ENCODE measurements around the gene GNLY. TPM values are rescaled to one million over a fixed set of nuclear protein-coding genes. Genes with fewer than 3 reads are reported as not detected.

GNLY gene
- total RNA-seq, 1 experiment from 2014 or later, result not detected

GRCh38 chr2:85698184-85698879 lies 4.2 kb downstream of the GNLY start:
- H3K36me3 ChIP-seq (ENCODE audit: insufficient read depth, low read length), result no peaks in the 10 kb centered on the region
- H3K4me3 ChIP-seq (ENCODE audit: low read length), result no peak overlapping the region
- no peak overlapping the region for H2AFZ ChIP-seq (ENCODE audit: low read length)
- no peaks in the 10 kb centered on the region for H4K20me1 ChIP-seq (ENCODE audit: insufficient read depth, low read depth, low read length)
- DNase-seq, result no peak
- no peaks in the 10 kb centered on the region for H3K9me2 ChIP-seq (replicated peaks; ENCODE audit: insufficient read depth, low read length)
- H3K9me3 ChIP-seq (ENCODE audit: low read length), result no peaks in the 10 kb centered on the region
- no peaks in the 10 kb centered on the region for H3K4me1 ChIP-seq (ENCODE audit: low read length)
- H3K79me2 ChIP-seq (ENCODE audit: low read length), result no peaks in the 10 kb centered on the region
- no peak overlapping the region for H3K4me2 ChIP-seq (ENCODE audit: low read depth, low read length, poor library complexity, severe bottlenecking)
- H3K27ac ChIP-seq (ENCODE audit: low read length), result no peak overlapping the region
- no peak overlapping the region for H3K9ac ChIP-seq (ENCODE audit: low read length)
- no peaks in the 10 kb centered on the region for H3K27me3 ChIP-seq (ENCODE audit: low read length)

GRCh38 chr2:85698880-85699254 lies 4.7 kb downstream of the GNLY start:
- Histone ChIP-seq H3K4me2 (ENCODE audit: low read depth, low read length, poor library complexity, severe bottlenecking) (no peak overlapping the region), H4K20me1 (ENCODE audit: insufficient read depth, low read depth, low read length) (no peaks in the 10 kb centered on the region), H3K9ac (ENCODE audit: low read length) (no peak overlapping the region), H2AFZ (ENCODE audit: low read length) (no peak overlapping the region), H3K79me2 (ENCODE audit: low read length) (no peaks in the 10 kb centered on the region), H3K4me3 (ENCODE audit: low read length) (no peak overlapping the region), H3K4me1 (ENCODE audit: low read length) (no peaks in the 10 kb centered on the region), H3K36me3 (ENCODE audit: insufficient read depth, low read length) (no peaks in the 10 kb centered on the region), H3K9me3 (ENCODE audit: low read length) (no peaks in the 10 kb centered on the region), H3K27ac (ENCODE audit: low read length) (no peak overlapping the region), H3K27me3 (ENCODE audit: low read length) (no peaks in the 10 kb centered on the region), H3K9me2 (replicated peaks; ENCODE audit: insufficient read depth, low read length) (no peaks in the 10 kb centered on the region)
- DNase-seq, result no peak

- no peaks in the 10 kb centered on the region for H3K27me3 ChIP-seq (ENCODE audit: low read length)
- no peaks in the 10 kb centered on the region for H3K9me2 ChIP-seq (replicated peaks; ENCODE audit: insufficient read depth, low read length)
- no peak overlapping the region for H3K4me3 ChIP-seq (ENCODE audit: low read length)
- no peak overlapping the region for H3K27ac ChIP-seq (ENCODE audit: low read length)
- no peak overlapping the region for H3K9ac ChIP-seq (ENCODE audit: low read length)
- no peak for DNase-seq
- no peaks in the 10 kb centered on the region for H3K36me3 ChIP-seq (ENCODE audit: insufficient read depth, low read length)
- H3K4me1 ChIP-seq (ENCODE audit: low read length), result peaks cover under 1% of the 10 kb centered on the region; the same call in 1 of the 2 replicates
- no peak overlapping the region for H2AFZ ChIP-seq (ENCODE audit: low read length)
- no peak overlapping the region for H3K4me2 ChIP-seq (ENCODE audit: low read depth, low read length, poor library complexity, severe bottlenecking)
- H3K9me3 ChIP-seq (ENCODE audit: low read length), result no peaks in the 10 kb centered on the region
- H3K79me2 ChIP-seq (ENCODE audit: low read length), result no peaks in the 10 kb centered on the region
- H4K20me1 ChIP-seq (ENCODE audit: insufficient read depth, low read depth, low read length), result no peaks in the 10 kb centered on the region
Measured at GRCh38 chr2:85699325-85699724, 5.2 kb downstream of the GNLY start.

GRCh38 chr2:85702172-85702571 lies 8.0 kb downstream of the GNLY start:
- no peak for DNase-seq
- H3K27ac ChIP-seq (ENCODE audit: low read length), result no peak overlapping the region
- H4K20me1 ChIP-seq (ENCODE audit: insufficient read depth, low read depth, low read length), result no peaks in the 10 kb centered on the region
- no peak overlapping the region for H2AFZ ChIP-seq (ENCODE audit: low read length)
- H3K4me2 ChIP-seq (ENCODE audit: low read depth, low read length, poor library complexity, severe bottlenecking), result no peak overlapping the region
- H3K79me2 ChIP-seq (ENCODE audit: low read length), result no peaks in the 10 kb centered on the region
- H3K9me3 ChIP-seq (ENCODE audit: low read length), result no peaks in the 10 kb centered on the region
- H3K9ac ChIP-seq (ENCODE audit: low read length), result no peak overlapping the region
- H3K4me1 ChIP-seq (ENCODE audit: low read length), result peaks cover 11% of the 10 kb centered on the region
- H3K9me2 ChIP-seq (replicated peaks; ENCODE audit: insufficient read depth, low read length), result no peaks in the 10 kb centered on the region
- H3K36me3 ChIP-seq (ENCODE audit: insufficient read depth, low read length), result no peaks in the 10 kb centered on the region
- H3K27me3 ChIP-seq (ENCODE audit: low read length), result no peaks in the 10 kb centered on the region
- H3K4me3 ChIP-seq (ENCODE audit: low read length), result no peak overlapping the region

DNA sequence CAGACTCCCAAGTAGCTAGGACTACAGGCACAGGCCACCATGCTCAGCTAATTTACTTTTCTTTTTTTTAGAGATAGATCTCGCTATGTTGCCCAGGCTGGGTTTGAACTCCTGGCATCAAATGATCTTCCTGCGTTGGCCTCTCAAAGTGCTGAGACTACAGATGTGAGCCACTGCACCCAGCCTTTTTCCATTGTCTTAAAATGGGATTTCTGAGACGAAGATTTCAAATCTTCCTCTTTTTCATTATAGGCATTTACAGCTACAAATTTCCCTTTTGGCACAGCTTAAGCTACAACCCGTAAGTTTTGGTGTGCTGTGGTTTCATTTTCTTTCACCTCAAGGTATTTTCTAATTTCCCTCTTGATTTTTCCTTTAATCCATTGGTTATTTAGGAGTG lies 8.6 kb downstream of the GNLY start:
- no peaks in the 10 kb centered on the region for H4K20me1 ChIP-seq (ENCODE audit: insufficient read depth, low read depth, low read length)
- no peak overlapping the region for H3K27ac ChIP-seq (ENCODE audit: low read length)
- H3K27me3 ChIP-seq (ENCODE audit: low read length), result no peaks in the 10 kb centered on the region
- H3K9me2 ChIP-seq (replicated peaks; ENCODE audit: insufficient read depth, low read length), result no peaks in the 10 kb centered on the region
- peaks cover 11% of the 10 kb centered on the region for H3K4me1 ChIP-seq (ENCODE audit: low read length)
- no peak overlapping the region for H3K4me3 ChIP-seq (ENCODE audit: low read length)
- no peaks in the 10 kb centered on the region for H3K36me3 ChIP-seq (ENCODE audit: insufficient read depth, low read length)
- no peaks in the 10 kb centered on the region for H3K9me3 ChIP-seq (ENCODE audit: low read length)
- no peak for DNase-seq
- H2AFZ ChIP-seq (ENCODE audit: low read length), result no peak overlapping the region
- no peaks in the 10 kb centered on the region for H3K79me2 ChIP-seq (ENCODE audit: low read length)
- no peak overlapping the region for H3K4me2 ChIP-seq (ENCODE audit: low read depth, low read length, poor library complexity, severe bottlenecking)
- no peak overlapping the region for H3K9ac ChIP-seq (ENCODE audit: low read length)

- no peak for DNase-seq
- H3K4me2 ChIP-seq (ENCODE audit: low read depth, low read length, poor library complexity, severe bottlenecking), result no peak overlapping the region
- no peaks in the 10 kb centered on the region for H3K36me3 ChIP-seq (ENCODE audit: insufficient read depth, low read length)
- H3K4me3 ChIP-seq (ENCODE audit: low read length), result no peak overlapping the region
- H3K27me3 ChIP-seq (ENCODE audit: low read length), result no peaks in the 10 kb centered on the region
- H3K9me3 ChIP-seq (ENCODE audit: low read length), result no peaks in the 10 kb centered on the region
- H3K79me2 ChIP-seq (ENCODE audit: low read length), result no peaks in the 10 kb centered on the region
- H2AFZ ChIP-seq (ENCODE audit: low read length), result no peak overlapping the region
- no peak overlapping the region for H3K27ac ChIP-seq (ENCODE audit: low read length)
- H4K20me1 ChIP-seq (ENCODE audit: insufficient read depth, low read depth, low read length), result no peaks in the 10 kb centered on the region
- H3K9ac ChIP-seq (ENCODE audit: low read length), result no peak overlapping the region
- H3K4me1 ChIP-seq (ENCODE audit: low read length), result peaks cover 11% of the 10 kb centered on the region
- H3K9me2 ChIP-seq (replicated peaks; ENCODE audit: insufficient read depth, low read length), result no peaks in the 10 kb centered on the region
Measured at GRCh38 chr2:85703329-85703728, 9.2 kb downstream of the GNLY start.

DNA sequence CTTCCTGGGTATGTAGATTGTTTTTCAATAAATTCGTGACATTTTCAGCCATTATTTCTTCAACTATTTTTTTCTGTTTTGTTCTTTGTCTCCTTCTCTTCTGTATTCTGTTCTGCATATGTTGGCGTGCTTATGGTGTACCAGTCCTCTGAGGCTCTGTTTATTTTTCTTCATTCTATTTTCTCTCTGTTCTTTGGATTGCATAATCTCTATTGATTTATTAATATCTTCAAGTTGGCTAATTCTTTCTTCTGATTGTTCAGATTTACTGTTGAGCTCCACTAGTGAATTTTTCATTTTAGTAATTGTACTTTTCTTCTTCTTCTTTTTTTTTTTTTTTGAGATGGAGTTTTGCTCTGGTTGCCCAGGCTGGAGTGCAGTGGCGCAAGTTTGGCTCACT lies 9.9 kb downstream of the GNLY start:
- H2AFZ ChIP-seq (ENCODE audit: low read length), result no peak overlapping the region
- no peaks in the 10 kb centered on the region for H3K27me3 ChIP-seq (ENCODE audit: low read length)
- H3K4me3 ChIP-seq (ENCODE audit: low read length), result no peak overlapping the region
- no peaks in the 10 kb centered on the region for H4K20me1 ChIP-seq (ENCODE audit: insufficient read depth, low read depth, low read length)
- H3K9me2 ChIP-seq (replicated peaks; ENCODE audit: insufficient read depth, low read length), result no peaks in the 10 kb centered on the region
- H3K36me3 ChIP-seq (ENCODE audit: insufficient read depth, low read length), result no peaks in the 10 kb centered on the region
- H3K9ac ChIP-seq (ENCODE audit: low read length), result no peak overlapping the region
- peaks cover 11% of the 10 kb centered on the region for H3K4me1 ChIP-seq (ENCODE audit: low read length)
- no peak overlapping the region for H3K4me2 ChIP-seq (ENCODE audit: low read depth, low read length, poor library complexity, severe bottlenecking)
- no peaks in the 10 kb centered on the region for H3K9me3 ChIP-seq (ENCODE audit: low read length)
- H3K79me2 ChIP-seq (ENCODE audit: low read length), result no peaks in the 10 kb centered on the region
- DNase-seq, result no peak
- H3K27ac ChIP-seq (ENCODE audit: low read length), result no peak overlapping the region

- no peaks in the 10 kb centered on the region for H3K27me3 ChIP-seq (ENCODE audit: low read length)
- H3K4me3 ChIP-seq (ENCODE audit: low read length), result no peak overlapping the region
- peak; percentile 63 for DNase-seq
- no peaks in the 10 kb centered on the region for H4K20me1 ChIP-seq (ENCODE audit: insufficient read depth, low read depth, low read length)
- no peak overlapping the region for H3K27ac ChIP-seq (ENCODE audit: low read length)
- no peak overlapping the region for H3K9ac ChIP-seq (ENCODE audit: low read length)
- H2AFZ ChIP-seq (ENCODE audit: low read length), result no peak overlapping the region
- H3K79me2 ChIP-seq (ENCODE audit: low read length), result no peaks in the 10 kb centered on the region
- no peaks in the 10 kb centered on the region for H3K9me3 ChIP-seq (ENCODE audit: low read length)
- H3K9me2 ChIP-seq (replicated peaks; ENCODE audit: insufficient read depth, low read length), result no peaks in the 10 kb centered on the region
- H3K4me1 ChIP-seq (ENCODE audit: low read length), result peaks cover 11% of the 10 kb centered on the region
- H3K36me3 ChIP-seq (ENCODE audit: insufficient read depth, low read length), result no peaks in the 10 kb centered on the region
- no peak overlapping the region for H3K4me2 ChIP-seq (ENCODE audit: low read depth, low read length, poor library complexity, severe bottlenecking)
Measured at GRCh38 chr2:85704800-85705679, 10.9 kb downstream of the GNLY start.
